Measurements from ENCODE around the gene SVOP.

DNA sequence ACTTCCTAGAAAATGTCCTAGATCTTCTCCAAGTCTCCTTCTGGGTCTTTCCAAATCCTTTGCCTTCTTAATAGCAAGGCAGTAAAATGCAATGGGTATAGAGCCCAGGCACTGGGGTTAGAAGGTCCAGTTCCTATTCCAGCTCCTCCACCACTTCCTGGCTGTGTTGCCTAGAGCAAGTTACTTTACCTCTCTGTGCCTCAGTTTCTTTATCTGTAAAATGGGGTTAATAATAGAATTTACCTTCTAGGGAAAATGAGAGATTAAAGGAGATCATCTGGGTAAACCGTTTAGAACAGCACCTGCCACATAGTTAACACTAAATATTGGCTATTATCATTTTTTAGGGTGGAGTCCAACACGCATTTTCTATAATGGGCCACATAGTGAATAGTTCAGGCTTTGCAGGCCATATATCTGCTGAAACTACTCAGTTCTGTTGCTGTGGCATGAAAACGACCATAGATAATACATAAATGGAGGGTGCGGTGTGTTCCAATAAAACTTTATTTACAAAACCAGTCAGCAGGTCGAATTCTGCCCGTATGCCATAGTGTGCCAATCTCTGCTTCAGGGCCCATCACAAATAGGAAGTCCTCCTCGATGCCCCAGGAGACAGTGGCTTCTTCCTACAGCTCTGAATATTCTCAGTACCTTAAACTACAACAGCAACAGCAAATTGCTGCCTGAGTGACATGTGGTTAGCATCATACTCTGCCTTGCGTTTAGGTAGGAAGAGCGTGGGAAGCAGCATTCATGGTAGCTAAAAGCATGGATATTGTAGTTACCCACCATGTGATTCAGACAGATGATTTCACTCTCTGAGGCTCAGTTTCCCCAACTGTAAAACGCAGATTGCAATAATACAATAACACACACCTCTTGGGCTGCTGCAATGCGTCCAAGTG is 60.9 kb downstream of the SVOP start:
- TF ChIP-seq, protein P1, sequence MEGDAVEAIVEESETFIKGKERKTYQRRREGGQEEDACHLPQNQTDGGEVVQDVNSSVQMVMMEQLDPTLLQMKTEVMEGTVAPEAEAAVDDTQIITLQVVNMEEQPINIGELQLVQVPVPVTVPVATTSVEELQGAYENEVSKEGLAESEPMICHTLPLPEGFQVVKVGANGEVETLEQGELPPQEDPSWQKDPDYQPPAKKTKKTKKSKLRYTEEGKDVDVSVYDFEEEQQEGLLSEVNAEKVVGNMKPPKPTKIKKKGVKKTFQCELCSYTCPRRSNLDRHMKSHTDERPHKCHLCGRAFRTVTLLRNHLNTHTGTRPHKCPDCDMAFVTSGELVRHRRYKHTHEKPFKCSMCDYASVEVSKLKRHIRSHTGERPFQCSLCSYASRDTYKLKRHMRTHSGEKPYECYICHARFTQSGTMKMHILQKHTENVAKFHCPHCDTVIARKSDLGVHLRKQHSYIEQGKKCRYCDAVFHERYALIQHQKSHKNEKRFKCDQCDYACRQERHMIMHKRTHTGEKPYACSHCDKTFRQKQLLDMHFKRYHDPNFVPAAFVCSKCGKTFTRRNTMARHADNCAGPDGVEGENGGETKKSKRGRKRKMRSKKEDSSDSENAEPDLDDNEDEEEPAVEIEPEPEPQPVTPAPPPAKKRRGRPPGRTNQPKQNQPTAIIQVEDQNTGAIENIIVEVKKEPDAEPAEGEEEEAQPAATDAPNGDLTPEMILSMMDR (IDR thresholded peaks at IDR 0.05), result no peak
- TF ChIP-seq POLR2A (IDR thresholded peaks at IDR 0.05) (no peak), POLR2AphosphoS5 (IDR thresholded peaks at IDR 0.05) (no peak)

Measured in breast epithelium (tissue), 3 donors.